ENCODE data around the gene EPB41. TPM values are rescaled to one million over a fixed set of nuclear protein-coding genes. Genes with fewer than 3 reads are reported as not detected.

Gene EPB41
- total and polyA plus RNA-seq, 2 experiments from 2014 or later = 13.2 to 60.8 TPM

DNA sequence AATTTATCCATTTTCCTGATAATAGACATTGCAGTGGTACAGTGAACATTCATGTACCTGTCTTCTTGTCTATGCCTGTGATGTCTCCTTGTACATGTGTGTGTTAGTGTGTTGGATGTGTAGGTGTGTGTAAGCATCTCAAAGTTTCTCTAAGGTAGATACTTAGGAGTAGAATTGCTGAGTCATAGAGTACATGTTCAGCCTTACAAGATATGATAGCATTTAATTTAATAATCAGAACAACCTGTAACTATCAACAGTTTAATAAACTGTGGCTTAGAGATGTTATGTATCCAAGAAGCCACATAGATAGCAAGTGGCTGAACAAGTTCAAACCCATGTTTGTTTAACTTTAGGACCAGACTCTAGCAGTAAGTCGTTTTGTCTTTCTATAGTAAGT lies 35.6 kb downstream of the EPB41 start:
- H3K36me3 ChIP-seq (replicated peaks; ENCODE audit: insufficient read depth, low read depth) = no peaks in the 10 kb centered on the region
- no peak for TF ChIP-seq EZH2 (IDR thresholded peaks at IDR 0.05; ENCODE audit: borderline replicate concordance)
- TF ChIP-seq, protein P1, sequence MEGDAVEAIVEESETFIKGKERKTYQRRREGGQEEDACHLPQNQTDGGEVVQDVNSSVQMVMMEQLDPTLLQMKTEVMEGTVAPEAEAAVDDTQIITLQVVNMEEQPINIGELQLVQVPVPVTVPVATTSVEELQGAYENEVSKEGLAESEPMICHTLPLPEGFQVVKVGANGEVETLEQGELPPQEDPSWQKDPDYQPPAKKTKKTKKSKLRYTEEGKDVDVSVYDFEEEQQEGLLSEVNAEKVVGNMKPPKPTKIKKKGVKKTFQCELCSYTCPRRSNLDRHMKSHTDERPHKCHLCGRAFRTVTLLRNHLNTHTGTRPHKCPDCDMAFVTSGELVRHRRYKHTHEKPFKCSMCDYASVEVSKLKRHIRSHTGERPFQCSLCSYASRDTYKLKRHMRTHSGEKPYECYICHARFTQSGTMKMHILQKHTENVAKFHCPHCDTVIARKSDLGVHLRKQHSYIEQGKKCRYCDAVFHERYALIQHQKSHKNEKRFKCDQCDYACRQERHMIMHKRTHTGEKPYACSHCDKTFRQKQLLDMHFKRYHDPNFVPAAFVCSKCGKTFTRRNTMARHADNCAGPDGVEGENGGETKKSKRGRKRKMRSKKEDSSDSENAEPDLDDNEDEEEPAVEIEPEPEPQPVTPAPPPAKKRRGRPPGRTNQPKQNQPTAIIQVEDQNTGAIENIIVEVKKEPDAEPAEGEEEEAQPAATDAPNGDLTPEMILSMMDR (IDR thresholded peaks at IDR 0.05; ENCODE audit: poor library complexity) = no peak
- TF ChIP-seq EZH2phosphoT487 (IDR thresholded peaks at IDR 0.05; ENCODE audit: low read depth, severe bottlenecking, unreplicated experiment) = no peak

DNA sequence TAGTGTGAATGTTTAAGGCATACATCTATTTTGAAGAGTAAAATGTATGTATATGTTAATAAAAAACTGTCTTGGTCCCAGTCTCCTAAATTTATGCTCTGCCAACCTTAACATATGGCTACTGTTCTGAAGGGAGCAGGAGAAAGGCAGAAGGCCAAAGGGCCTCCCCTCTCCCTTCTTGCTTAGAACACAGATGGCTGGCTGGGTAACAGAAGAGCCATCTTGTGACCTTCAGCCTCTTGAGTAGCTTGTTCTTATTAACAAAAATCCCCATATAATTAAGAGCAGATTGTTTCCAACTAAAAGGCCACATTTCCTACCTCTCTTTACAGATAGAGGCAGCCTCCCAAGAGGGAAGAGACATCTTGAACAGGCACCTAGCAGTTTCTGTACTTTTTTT lies 36.1 kb downstream of the EPB41 start:
- Histone ChIP-seq H3K27me3 (no peaks in the 10 kb centered on the region), H3K4me3 (no peak overlapping the region), H3K4me1 (ENCODE audit: insufficient read depth) (no peaks in the 10 kb centered on the region), H3K4me2 (no peak overlapping the region), H3K9me2 (replicated peaks; ENCODE audit: insufficient read depth) (no peaks in the 10 kb centered on the region), H3K27ac (no peak overlapping the region), H3K79me2 (peaks cover 49% of the 10 kb centered on the region), H3K36me3 (replicated peaks; ENCODE audit: insufficient read depth, low read depth) (no peaks in the 10 kb centered on the region), H2AFZ (no peak overlapping the region), H4K20me1 (ENCODE audit: insufficient read depth, poor library complexity, severe bottlenecking) (no peaks in the 10 kb centered on the region), H3K9me3 (ENCODE audit: low read depth) (no peaks in the 10 kb centered on the region)
- DNase-seq (ENCODE audit: low spot score) = no peak
- TF ChIP-seq EZH2 (IDR thresholded peaks at IDR 0.05; ENCODE audit: borderline replicate concordance) (no peak), EZH2phosphoT487 (IDR thresholded peaks at IDR 0.05; ENCODE audit: low read depth, severe bottlenecking, unreplicated experiment) (no peak)
- TF ChIP-seq, protein P1 (IDR thresholded peaks at IDR 0.05; ENCODE audit: poor library complexity) = no peak

More for the DNA sequence above, 35.6 kb downstream of the EPB41 start:
- no peaks in the 10 kb centered on the region for H3K9me2 ChIP-seq (replicated peaks; ENCODE audit: insufficient read depth)
- WGBS (ENCODE audit: low lambda C conversion rate, missing lambda C conversion rate) = 54% methylated on average over 1 of the region's 1 CpG
- no peak for DNase-seq (ENCODE audit: low spot score)
- H3K79me2 ChIP-seq = peaks cover 47% of the 10 kb centered on the region
- no peak overlapping the region for H3K4me2 ChIP-seq
- no peak overlapping the region for H3K27ac ChIP-seq
- H3K9me3 ChIP-seq (ENCODE audit: low read depth) = no peaks in the 10 kb centered on the region
- H4K20me1 ChIP-seq (ENCODE audit: insufficient read depth, poor library complexity, severe bottlenecking) = no peaks in the 10 kb centered on the region
- no peak overlapping the region for H2AFZ ChIP-seq
- H3K27me3 ChIP-seq = no peaks in the 10 kb centered on the region
- no peaks in the 10 kb centered on the region for H3K4me1 ChIP-seq (ENCODE audit: insufficient read depth)
- no peak overlapping the region for H3K4me3 ChIP-seq

DNA sequence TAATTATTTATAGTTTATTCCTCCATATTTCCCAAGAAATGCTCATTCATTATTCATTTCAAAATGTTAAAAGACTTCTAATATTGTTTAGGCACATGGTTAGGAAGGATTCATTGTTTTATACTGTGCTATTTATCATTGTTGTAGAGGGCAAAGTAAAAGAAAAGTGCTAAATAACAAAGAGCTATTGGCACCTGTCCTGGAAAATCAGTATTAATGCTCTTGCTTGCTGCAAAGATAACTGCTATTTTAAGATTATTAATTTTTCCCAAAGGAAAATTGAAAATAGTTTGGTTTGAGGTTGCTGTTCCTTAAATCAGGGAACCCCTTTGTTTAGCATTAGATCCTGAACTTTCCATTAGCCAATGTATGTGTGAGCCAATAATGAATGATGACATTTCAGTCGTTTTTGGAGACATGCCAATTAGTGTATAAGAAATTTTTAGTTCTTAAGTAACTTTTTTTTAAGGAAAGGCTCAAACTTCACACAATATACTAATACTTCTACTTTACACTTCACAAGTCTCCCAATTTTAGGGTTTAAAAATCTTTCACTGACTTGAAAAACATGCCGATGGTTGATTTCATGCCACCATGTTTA lies 39.9 kb downstream of the EPB41 start:
- Histone ChIP-seq H3K79me2 (peaks cover 54% of the 10 kb centered on the region), H3K27ac (no peak overlapping the region), H3K27me3 (no peaks in the 10 kb centered on the region), H3K4me1 (ENCODE audit: insufficient read depth) (no peaks in the 10 kb centered on the region), H3K9me3 (ENCODE audit: low read depth) (no peaks in the 10 kb centered on the region), H3K9me2 (replicated peaks; ENCODE audit: insufficient read depth) (no peaks in the 10 kb centered on the region), H3K4me3 (no peak overlapping the region), H3K4me2 (no peak overlapping the region), H3K36me3 (replicated peaks; ENCODE audit: insufficient read depth, low read depth) (no peaks in the 10 kb centered on the region), H2AFZ (no peak overlapping the region), H4K20me1 (ENCODE audit: insufficient read depth, poor library complexity, severe bottlenecking) (no peaks in the 10 kb centered on the region)
- 94% methylated on average over 2 of the region's 2 CpGs for WGBS (ENCODE audit: low lambda C conversion rate, missing lambda C conversion rate)
- no peak for TF ChIP-seq EZH2 (IDR thresholded peaks at IDR 0.05; ENCODE audit: borderline replicate concordance)
- TF ChIP-seq, protein P1 (IDR thresholded peaks at IDR 0.05; ENCODE audit: poor library complexity) = no peak
- TF ChIP-seq EZH2phosphoT487 (IDR thresholded peaks at IDR 0.05; ENCODE audit: low read depth, severe bottlenecking, unreplicated experiment) = no peak
- DNase-seq (ENCODE audit: low spot score) = no peak

All from hepatocyte (in vitro differentiated cells).